ENCODE measurements around the gene STK4. TPM values are rescaled to one million over a fixed set of nuclear protein-coding genes. Genes with fewer than 3 reads are reported as not detected.

The STK4 gene
- total RNA-seq, 5 donors from 2014 or later (not counting 1 experiment from before 2014, with no cell fraction given) = 244 to 315 (median 271) TPM

DNA sequence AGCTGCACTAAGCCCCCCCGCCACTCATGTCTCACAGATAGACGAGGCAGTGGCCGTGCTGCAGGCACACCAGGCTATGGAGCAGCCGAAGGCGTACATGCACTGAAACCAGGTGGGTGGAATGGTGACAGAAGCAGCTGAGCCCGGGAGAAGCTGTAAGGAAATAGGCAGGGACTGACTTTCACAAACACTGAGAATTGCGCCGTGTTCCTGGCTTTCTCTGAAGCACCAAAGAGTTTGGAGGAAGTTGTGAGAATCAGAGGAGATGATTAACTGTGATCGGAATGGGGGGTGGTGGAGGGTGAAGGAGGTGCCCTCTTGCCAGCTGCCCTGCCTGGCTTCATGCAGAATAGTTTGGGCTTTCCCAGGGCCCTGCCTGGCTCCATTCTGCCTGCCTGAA lies 27.7 kb upstream of the STK4 start:
- Mint-ChIP-seq H3K9me3 (no peaks in the 10 kb centered on the region), H3K27me3 (no peaks in the 10 kb centered on the region), H3K27ac (peak overlapping the region in 1 of 2 donors; percentile 78), H3K4me1 (no peaks in the 10 kb centered on the region), H3K36me3 (peaks cover 53% of the 10 kb centered on the region), H3K4me3 (no peak overlapping the region)
- Histone ChIP-seq H3K9me3 (no peaks in the 10 kb centered on the region), H3K27ac (ENCODE audit: low read length) (no peak overlapping the region), H3K4me3 (ENCODE audit: control insufficient read depth in 1 of 2, extremely low read depth in 1 of 2, low read length in 1 of 2) (no peak overlapping the region), H3K36me3 (ENCODE audit: control insufficient read depth in 2 of 2, extremely low read depth in 1 of 2, insufficient read depth in 1 of 2, low read length in 1 of 2) (peaks cover 14 to 58% of the 10 kb centered on the region in 2 donors), H3K4me1 (ENCODE audit: control insufficient read depth in 1 of 2, extremely low read depth in 1 of 2, insufficient read depth in 2 of 2, low read length in 2 of 2) (no peaks in the 10 kb centered on the region), H3K27me3 (replicated peaks in 1 of 2; ENCODE audit: control insufficient read depth in 2 of 2, extremely low read depth in 1 of 2, insufficient read depth in 2 of 2, low read length in 1 of 2) (no peaks in the 10 kb centered on the region)
- no peak for DNase-seq
- POLR2A ChIA-PET = no interaction called here
- ATAC-seq (replicated peaks in 1 of 4) = no peak
- 89% methylated on average over 9 of the region's 9 CpGs for WGBS (ENCODE audit: insufficient coverage)
- CTCF ChIA-PET = no interaction called here

DNA sequence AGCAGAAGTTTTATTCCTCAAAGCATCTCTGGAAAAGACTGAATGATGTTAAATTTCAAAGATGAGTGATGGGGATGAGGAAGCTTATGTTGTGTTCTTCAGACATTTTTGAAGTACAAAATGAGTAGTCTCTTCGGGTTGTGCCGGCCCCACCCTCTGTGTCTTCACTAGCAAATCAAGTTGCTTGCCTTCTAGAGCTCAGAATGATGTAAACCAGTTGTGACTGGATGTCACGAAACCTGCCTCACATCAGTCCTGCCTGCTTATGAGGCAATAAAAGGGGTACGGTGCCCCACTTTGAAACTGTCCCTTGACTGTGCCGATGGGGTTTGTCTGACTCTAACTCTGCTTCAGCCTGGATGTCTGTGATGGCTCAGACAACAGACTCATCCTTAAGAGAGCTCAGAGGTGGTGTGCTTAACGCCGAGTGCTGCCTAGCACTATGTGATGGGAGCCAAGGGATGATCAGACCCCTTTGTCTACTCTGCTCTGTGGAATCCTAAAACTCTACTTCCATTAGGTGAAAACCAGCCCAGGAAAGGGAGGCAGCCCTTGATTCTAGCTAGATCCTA lies 25.1 kb upstream of the STK4 start:
- Mint-ChIP-seq H3K9me3 (no peaks in the 10 kb centered on the region), H3K4me1 (peaks cover 0 to 7% (median 0%) of the 10 kb centered on the region in 3 donors), H3K27ac (peak overlapping the region in 1 of 2 donors; percentile 25), H3K36me3 (peaks cover 59% of the 10 kb centered on the region), H3K27me3 (no peaks in the 10 kb centered on the region), H3K4me3 (no peak overlapping the region)
- Histone ChIP-seq H3K4me3 (ENCODE audit: control insufficient read depth in 1 of 2, extremely low read depth in 1 of 2, low read length in 1 of 2) (no peak overlapping the region), H3K27me3 (replicated peaks in 1 of 2; ENCODE audit: control insufficient read depth in 2 of 2, extremely low read depth in 1 of 2, insufficient read depth in 2 of 2, low read length in 1 of 2) (no peaks in the 10 kb centered on the region), H3K27ac (ENCODE audit: low read length) (no peak overlapping the region), H3K4me1 (ENCODE audit: control insufficient read depth in 1 of 2, extremely low read depth in 1 of 2, insufficient read depth in 2 of 2, low read length in 2 of 2) (no peaks in the 10 kb centered on the region), H3K9me3 (no peaks in the 10 kb centered on the region), H3K36me3 (ENCODE audit: control insufficient read depth in 2 of 2, extremely low read depth in 1 of 2, insufficient read depth in 1 of 2, low read length in 1 of 2) (peaks cover 9 to 67% of the 10 kb centered on the region in 2 donors)
- no peak for DNase-seq
- CTCF ChIA-PET = interaction anchor here in 1 of 2 donors (0.5 kb wide), 1 partner anchor 13 kb away, joined by 6 read pairs; no protein-coding TSS in a partner anchor
- no peak for ATAC-seq (replicated peaks in 1 of 4)
- POLR2A ChIA-PET = no interaction called here
- 97% methylated on average over 5 of the region's 7 CpGs for WGBS (ENCODE audit: insufficient coverage)

DNA sequence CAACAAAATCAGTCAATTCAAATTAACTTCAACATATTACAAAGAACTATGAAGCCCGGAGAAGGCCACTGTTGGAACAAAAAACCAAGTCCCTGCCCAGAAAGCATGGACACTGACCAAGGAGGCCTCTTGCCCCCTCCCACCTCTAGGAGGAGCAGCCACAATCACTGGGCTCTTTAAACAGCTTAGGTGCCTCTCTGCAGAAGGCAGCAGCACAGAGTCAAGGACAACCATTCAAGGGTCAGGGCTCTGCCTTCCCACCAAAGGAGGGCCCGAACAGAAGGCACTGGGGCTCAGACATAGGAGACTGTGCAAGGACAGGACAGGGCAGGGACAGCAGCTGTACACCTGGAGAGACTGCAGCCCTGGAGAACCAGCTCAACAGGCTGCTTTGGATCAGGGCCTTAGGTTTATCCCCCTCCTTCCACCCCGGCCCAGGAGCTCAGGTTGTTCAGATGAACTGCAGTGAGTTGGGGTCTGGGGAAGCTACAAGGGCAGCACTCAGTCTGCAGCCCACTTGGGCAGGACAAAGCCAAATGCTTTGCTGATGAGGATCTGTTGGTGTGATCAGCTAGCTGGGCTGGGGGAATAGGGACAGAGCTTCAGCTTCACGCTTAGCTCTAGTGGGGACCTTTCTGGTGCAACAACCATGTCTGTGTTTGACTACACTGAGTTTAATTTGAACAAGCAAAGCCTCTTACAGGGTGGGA lies 23.9 kb upstream of the STK4 start:
- H3K27ac Mint-ChIP-seq = peak overlapping the region; percentile 47 to 81
- ChIA-PET CTCF (interaction anchor here in 1 of 2 donors (0.7 kb wide), 1 partner anchor 137 kb away, joined by 3 read pairs; no protein-coding TSS in a partner anchor), POLR2A (interaction anchor here in 1 of 2 donors (0.6 kb wide), 1 partner anchor 297 kb away, joined by 3 read pairs; no protein-coding TSS in a partner anchor)
- peaks cover 0 to 70% of the 10 kb centered on the region in 2 donors for H3K36me3 ChIP-seq (ENCODE audit: control insufficient read depth in 2 of 2, extremely low read depth in 1 of 2, insufficient read depth in 1 of 2, low read length in 1 of 2)
- no peak for ATAC-seq (replicated peaks in 1 of 4)
- H3K4me3 Mint-ChIP-seq = no peak overlapping the region
- no peaks in the 10 kb centered on the region for H3K9me3 Mint-ChIP-seq
- no peak for DNase-seq
- H3K27me3 ChIP-seq (replicated peaks in 1 of 2; ENCODE audit: control insufficient read depth in 2 of 2, extremely low read depth in 1 of 2, insufficient read depth in 2 of 2, low read length in 1 of 2) = no peaks in the 10 kb centered on the region
- WGBS (ENCODE audit: insufficient coverage) = 98% methylated on average over 3 of the region's 4 CpGs
- H3K27me3 Mint-ChIP-seq = no peaks in the 10 kb centered on the region
- no peak overlapping the region for H3K27ac ChIP-seq (ENCODE audit: low read length)
- no peak overlapping the region for H3K4me3 ChIP-seq (ENCODE audit: control insufficient read depth in 1 of 2, extremely low read depth in 1 of 2, low read length in 1 of 2)
- H3K4me1 Mint-ChIP-seq = peaks cover 0 to 7% (median 0%) of the 10 kb centered on the region in 3 donors
- no peaks in the 10 kb centered on the region for H3K9me3 ChIP-seq
- peaks cover 56% of the 10 kb centered on the region for H3K36me3 Mint-ChIP-seq
- no peaks in the 10 kb centered on the region for H3K4me1 ChIP-seq (ENCODE audit: control insufficient read depth in 1 of 2, extremely low read depth in 1 of 2, insufficient read depth in 2 of 2, low read length in 2 of 2)

DNA sequence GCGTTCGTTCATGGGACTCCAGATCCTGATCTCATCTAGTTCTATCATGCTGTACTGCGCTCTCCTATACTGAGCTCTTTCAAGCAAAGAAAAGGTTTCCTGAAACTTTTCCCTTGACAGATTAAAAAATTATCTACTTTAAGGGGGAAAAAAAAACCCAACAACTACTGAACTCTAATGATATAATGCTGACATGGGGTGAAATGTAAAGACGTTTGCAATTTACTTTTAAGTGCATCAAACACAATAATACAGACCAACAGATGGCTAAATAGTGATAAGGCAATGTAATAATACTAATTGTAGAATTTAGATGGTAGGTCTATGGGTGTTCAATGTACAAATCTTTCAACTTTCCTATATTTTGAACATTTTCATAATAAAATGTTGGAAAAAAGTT lies 22.5 kb upstream of the STK4 start:
- H3K4me3 ChIP-seq (ENCODE audit: control insufficient read depth in 1 of 2, extremely low read depth in 1 of 2, low read length in 1 of 2) = no peak overlapping the region
- peaks cover 0 to 7% (median 0%) of the 10 kb centered on the region in 3 donors for H3K4me1 Mint-ChIP-seq
- no peak for DNase-seq
- H3K9me3 Mint-ChIP-seq = no peaks in the 10 kb centered on the region
- no peaks in the 10 kb centered on the region for H3K4me1 ChIP-seq (ENCODE audit: control insufficient read depth in 1 of 2, extremely low read depth in 1 of 2, insufficient read depth in 2 of 2, low read length in 2 of 2)
- no peaks in the 10 kb centered on the region for H3K27me3 Mint-ChIP-seq
- H3K27ac ChIP-seq (ENCODE audit: low read length) = no peak overlapping the region
- no CpG with 5 or more reads among the region's 4 CpGs for WGBS (ENCODE audit: insufficient coverage)
- no peaks in the 10 kb centered on the region for H3K27me3 ChIP-seq (replicated peaks in 1 of 2; ENCODE audit: control insufficient read depth in 2 of 2, extremely low read depth in 1 of 2, insufficient read depth in 2 of 2, low read length in 1 of 2)
- ChIA-PET CTCF (no interaction called here), POLR2A (no interaction called here)
- ATAC-seq (replicated peaks in 1 of 4) = no peak
- no peak overlapping the region for H3K27ac Mint-ChIP-seq
- H3K9me3 ChIP-seq = no peaks in the 10 kb centered on the region
- no peak overlapping the region for H3K4me3 Mint-ChIP-seq
- H3K36me3 ChIP-seq (ENCODE audit: control insufficient read depth in 2 of 2, extremely low read depth in 1 of 2, insufficient read depth in 1 of 2, low read length in 1 of 2) = peaks cover 0 to 75% of the 10 kb centered on the region in 2 donors
- peaks cover 61% of the 10 kb centered on the region for H3K36me3 Mint-ChIP-seq

DNA sequence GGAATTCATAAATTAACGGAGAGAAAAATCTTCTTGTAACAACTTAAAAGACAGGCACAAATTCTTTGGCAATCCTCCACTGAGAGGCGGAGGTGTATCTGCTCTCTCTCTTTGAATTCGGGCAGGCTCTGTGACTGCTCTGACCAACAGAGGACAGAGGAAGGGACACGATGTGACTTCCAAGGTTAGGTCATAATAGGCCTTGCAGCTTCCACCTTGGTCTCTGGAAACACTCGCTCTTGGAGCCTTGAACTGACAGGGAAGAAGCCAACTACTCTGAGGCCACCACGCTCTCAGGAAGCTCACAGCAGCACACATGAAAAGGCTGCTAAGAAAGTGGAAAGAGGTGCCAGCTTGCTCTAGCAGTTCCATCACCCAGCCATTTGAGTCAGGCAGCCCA lies 21.1 kb upstream of the STK4 start:
- no peak overlapping the region for H3K4me3 Mint-ChIP-seq
- peaks cover 67% of the 10 kb centered on the region for H3K36me3 Mint-ChIP-seq
- ChIA-PET POLR2A (interaction anchor here in 1 of 2 donors (0.6 kb wide), 1 partner anchor 36 kb away, joined by 4 read pairs; no protein-coding TSS in a partner anchor), CTCF (no interaction called here)
- Histone ChIP-seq H3K4me3 (ENCODE audit: control insufficient read depth in 1 of 2, extremely low read depth in 1 of 2, low read length in 1 of 2) (no peak overlapping the region), H3K27ac (ENCODE audit: low read length) (no peak overlapping the region), H3K4me1 (ENCODE audit: control insufficient read depth in 1 of 2, extremely low read depth in 1 of 2, insufficient read depth in 2 of 2, low read length in 2 of 2) (no peaks in the 10 kb centered on the region), H3K9me3 (no peaks in the 10 kb centered on the region), H3K36me3 (ENCODE audit: control insufficient read depth in 2 of 2, extremely low read depth in 1 of 2, insufficient read depth in 1 of 2, low read length in 1 of 2) (peaks cover under 1 to 78% of the 10 kb centered on the region in 2 donors), H3K27me3 (replicated peaks in 1 of 2; ENCODE audit: control insufficient read depth in 2 of 2, extremely low read depth in 1 of 2, insufficient read depth in 2 of 2, low read length in 1 of 2) (no peaks in the 10 kb centered on the region)
- ATAC-seq (replicated peaks in 1 of 4) = no peak
- no peak for DNase-seq
- H3K27me3 Mint-ChIP-seq = no peaks in the 10 kb centered on the region
- 96% methylated on average over 5 of the region's 6 CpGs for WGBS (ENCODE audit: insufficient coverage)
- H3K27ac Mint-ChIP-seq = peak overlapping the region; percentile 3 to 50
- H3K4me1 Mint-ChIP-seq = peaks cover 0 to 12% (median 0%) of the 10 kb centered on the region in 3 donors
- H3K9me3 Mint-ChIP-seq = no peaks in the 10 kb centered on the region

DNA sequence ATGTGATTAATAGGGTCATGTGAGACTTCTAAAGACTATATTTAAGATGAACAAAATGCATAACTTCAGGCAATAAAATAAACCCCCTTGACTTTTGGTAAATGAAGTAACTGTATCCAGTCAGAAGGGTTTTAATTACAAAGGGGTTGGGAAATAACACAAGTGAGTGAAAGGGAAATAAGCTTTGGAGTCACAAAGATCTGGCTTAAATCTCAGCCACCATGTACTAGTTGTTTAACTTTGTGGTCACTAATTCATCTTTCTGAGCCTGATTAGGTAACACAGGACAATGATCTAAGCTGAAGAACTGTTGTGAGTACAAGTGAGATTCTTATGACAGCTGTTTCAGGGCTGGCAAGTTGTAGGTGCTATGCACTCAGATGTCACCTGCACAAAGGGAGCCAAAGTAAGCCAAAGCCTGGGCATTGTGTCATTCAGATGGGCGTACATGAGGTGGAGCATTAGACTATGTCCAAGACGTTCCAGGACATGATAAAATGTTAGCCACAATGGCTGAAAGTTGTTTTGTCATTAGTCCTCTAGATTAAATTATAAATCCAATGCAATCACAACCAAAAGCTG lies 19.9 kb upstream of the STK4 start:
- peaks cover 70% of the 10 kb centered on the region for H3K36me3 Mint-ChIP-seq

More for the DNA sequence above, 19.9 kb upstream of the STK4 start:
- Mint-ChIP-seq H3K27ac (peak overlapping the region; percentile 32 to 41), H3K27me3 (no peaks in the 10 kb centered on the region), H3K4me1 (peaks cover 0 to 13% (median 0%) of the 10 kb centered on the region in 3 donors), H3K9me3 (no peaks in the 10 kb centered on the region), H3K4me3 (no peak overlapping the region)
- Histone ChIP-seq H3K9me3 (no peaks in the 10 kb centered on the region), H3K27ac (ENCODE audit: low read length) (no peak overlapping the region), H3K36me3 (ENCODE audit: control insufficient read depth in 2 of 2, extremely low read depth in 1 of 2, insufficient read depth in 1 of 2, low read length in 1 of 2) (peaks cover 8 to 79% of the 10 kb centered on the region in 2 donors), H3K4me3 (ENCODE audit: control insufficient read depth in 1 of 2, extremely low read depth in 1 of 2, low read length in 1 of 2) (no peak overlapping the region), H3K4me1 (ENCODE audit: control insufficient read depth in 1 of 2, extremely low read depth in 1 of 2, insufficient read depth in 2 of 2, low read length in 2 of 2) (no peaks in the 10 kb centered on the region), H3K27me3 (replicated peaks in 1 of 2; ENCODE audit: control insufficient read depth in 2 of 2, extremely low read depth in 1 of 2, insufficient read depth in 2 of 2, low read length in 1 of 2) (no peaks in the 10 kb centered on the region)
- DNase-seq (no peak), ATAC-seq (replicated peaks in 1 of 4) (no peak)
- ChIA-PET POLR2A (interaction anchor here in 1 of 2 donors (0.9 kb wide), 1 partner anchor 21 kb away, joined by 4 read pairs; no protein-coding TSS in a partner anchor), CTCF (no interaction called here)
- 83% methylated on average over 1 of the region's 2 CpGs for WGBS (ENCODE audit: insufficient coverage)
